Calu3 (cell line): ENCODE results near the gene FAM83D. TPM values are rescaled to one million over a fixed set of nuclear protein-coding genes. Genes with fewer than 3 reads are reported as not detected.

Experiments used
- BruUV-seq: library from RNA; stranded (reverse); fragments of 400-500 nt; replicated peaks from 2 replicates; lab custom pipeline; 2021; lab: Mats Ljungman, UMichigan
- CTCF ChIA-PET: fragments of 300-600 bp; sonication (Branson Sonifier 250); formaldehyde crosslinking; loops from one replicate; lab custom pipeline; 2022; ENCODE audit warnings: antibody characterized with exemption; lab: Charles Lee
- DNase-seq: peaks from one replicate; pipeline ENCODE4 v3.0.0; 2022
- H3K27ac Mint-ChIP-seq: one replicate; pipeline ENCODE4 v1.8.0; 2022; ENCODE audit warnings: mixed read lengths; ENCODE audit not compliant: unreplicated experiment
- H3K27me3 Mint-ChIP-seq: one replicate; pipeline ENCODE4 v1.8.0; 2022; ENCODE audit warnings: mixed read lengths; ENCODE audit not compliant: unreplicated experiment
- H3K36me3 Mint-ChIP-seq: one replicate; pipeline ENCODE4 v1.8.0; 2022; ENCODE audit warnings: mild to moderate bottlenecking, moderate library complexity, mixed read lengths; ENCODE audit not compliant: insufficient read depth, unreplicated experiment
- H3K4me1 Mint-ChIP-seq: one replicate; pipeline ENCODE4 v1.8.0; 2022; ENCODE audit warnings: mild to moderate bottlenecking, low read depth, mixed read lengths; ENCODE audit not compliant: unreplicated experiment
- H3K4me3 Mint-ChIP-seq: one replicate; pipeline ENCODE4 v1.8.0; 2022; ENCODE audit warnings: mild to moderate bottlenecking, low read depth, moderate library complexity, mixed read lengths; ENCODE audit not compliant: unreplicated experiment
- H3K9me3 Mint-ChIP-seq: one replicate; pipeline ENCODE4 v1.8.0; 2022; ENCODE audit warnings: low read depth, mixed read lengths; ENCODE audit not compliant: unreplicated experiment
- intact Hi-C: fragments of 100-400 bp; cut with micrococcal nuclease; formaldehyde crosslinking; loops from one replicate; pipeline ENCODE4 v1.10.0; 2022; ENCODE audit not compliant: unreplicated experiment
- total RNA-seq: library from RNA; stranded (reverse); gene quantifications from 2 replicates; pipeline ENCODE4 v1.2.3, GENCODE V29; 2022
- TF ChIP-seq, protein P1 (sequence below): fragments of 200-600 bp; IDR thresholded peaks from one replicate; pipeline ENCODE4 v1.8.0; 2022; ENCODE audit warnings: antibody characterized with exemption; ENCODE audit not compliant: unreplicated experiment

The FAM83D gene
- total RNA-seq, 1 experiment from 2014 or later: 84.0 TPM

DNA sequence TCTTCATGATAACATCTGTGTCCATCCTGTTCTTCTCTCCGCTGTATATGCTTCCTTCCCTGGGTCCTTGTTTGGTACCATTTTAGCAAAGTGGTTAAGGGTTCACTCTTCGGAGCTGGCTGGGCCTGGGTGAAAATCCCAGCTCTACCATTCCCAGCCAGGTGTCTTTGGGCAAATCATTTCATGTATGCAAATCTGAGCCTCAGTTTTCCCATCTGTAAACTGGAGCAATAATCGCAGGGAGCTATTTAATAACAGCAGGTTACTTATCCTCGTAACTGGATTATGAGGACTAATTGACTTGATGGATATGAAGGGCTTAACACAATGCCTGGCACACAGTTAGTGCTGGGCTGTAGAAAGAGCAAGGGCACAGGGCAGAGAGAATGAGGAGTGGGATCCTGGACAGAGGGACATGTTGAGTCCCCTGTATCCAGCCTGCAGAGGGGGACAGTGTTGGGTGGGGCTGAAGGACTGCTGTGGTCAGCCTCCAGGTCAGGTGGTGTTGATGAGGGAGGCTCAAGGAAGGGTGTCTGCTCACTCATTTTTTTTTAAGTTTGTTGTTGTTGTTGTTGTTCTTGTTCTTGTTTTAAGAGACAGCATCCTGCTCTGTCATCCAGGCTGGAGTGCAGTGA lies 44.3 kb upstream of the FAM83D start:
- no peaks in the 10 kb centered on the region for H3K36me3 Mint-ChIP-seq
- H3K4me3 Mint-ChIP-seq: no peak overlapping the region
- DNase-seq: no peak
- H3K9me3 Mint-ChIP-seq: no peaks in the 10 kb centered on the region
- TF ChIP-seq, protein P1, sequence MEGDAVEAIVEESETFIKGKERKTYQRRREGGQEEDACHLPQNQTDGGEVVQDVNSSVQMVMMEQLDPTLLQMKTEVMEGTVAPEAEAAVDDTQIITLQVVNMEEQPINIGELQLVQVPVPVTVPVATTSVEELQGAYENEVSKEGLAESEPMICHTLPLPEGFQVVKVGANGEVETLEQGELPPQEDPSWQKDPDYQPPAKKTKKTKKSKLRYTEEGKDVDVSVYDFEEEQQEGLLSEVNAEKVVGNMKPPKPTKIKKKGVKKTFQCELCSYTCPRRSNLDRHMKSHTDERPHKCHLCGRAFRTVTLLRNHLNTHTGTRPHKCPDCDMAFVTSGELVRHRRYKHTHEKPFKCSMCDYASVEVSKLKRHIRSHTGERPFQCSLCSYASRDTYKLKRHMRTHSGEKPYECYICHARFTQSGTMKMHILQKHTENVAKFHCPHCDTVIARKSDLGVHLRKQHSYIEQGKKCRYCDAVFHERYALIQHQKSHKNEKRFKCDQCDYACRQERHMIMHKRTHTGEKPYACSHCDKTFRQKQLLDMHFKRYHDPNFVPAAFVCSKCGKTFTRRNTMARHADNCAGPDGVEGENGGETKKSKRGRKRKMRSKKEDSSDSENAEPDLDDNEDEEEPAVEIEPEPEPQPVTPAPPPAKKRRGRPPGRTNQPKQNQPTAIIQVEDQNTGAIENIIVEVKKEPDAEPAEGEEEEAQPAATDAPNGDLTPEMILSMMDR: no peak
- no TSS peak for BruUV-seq
- H3K4me1 Mint-ChIP-seq: no peaks in the 10 kb centered on the region
- peaks cover 66% of the 10 kb centered on the region for H3K27me3 Mint-ChIP-seq
- intact Hi-C loops: no loop called here
- CTCF ChIA-PET: interaction anchor here (0.6 to 0.8 kb wide), 3 partner anchors 11 to 125 kb away, joined by 3 read pairs; no protein-coding TSS in a partner anchor
- no peak overlapping the region for H3K27ac Mint-ChIP-seq

DNA sequence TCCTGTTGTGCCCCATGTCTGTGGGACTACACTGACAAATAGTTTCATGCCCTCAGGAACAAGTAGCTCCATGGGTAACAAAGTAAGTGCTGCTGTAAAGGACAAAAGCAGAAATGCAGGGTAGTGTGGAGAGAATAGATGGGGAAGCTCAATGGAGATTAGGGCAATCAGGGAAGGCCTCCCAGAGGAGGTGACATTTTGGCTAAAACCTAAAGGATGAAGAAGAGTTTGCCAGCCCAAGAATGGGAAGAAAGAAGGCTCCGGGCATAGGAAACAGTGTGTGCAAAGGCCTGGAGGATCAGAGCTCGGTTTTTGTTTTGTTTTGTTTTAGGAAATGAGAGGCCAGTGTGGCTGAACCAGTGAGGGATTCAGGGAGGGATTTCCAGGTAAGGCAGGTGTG lies 43.6 kb upstream of the FAM83D start:
- TF ChIP-seq, protein P1: no peak
- CTCF ChIA-PET: interaction anchor here (0.6 to 1.6 kb wide), 5 partner anchors 10 to 233 kb away, joined by 3 to 4 read pairs (median 3); no protein-coding TSS in a partner anchor
- Mint-ChIP-seq H3K4me1 (no peaks in the 10 kb centered on the region), H3K9me3 (no peaks in the 10 kb centered on the region), H3K4me3 (no peak overlapping the region), H3K27ac (no peak overlapping the region), H3K27me3 (peaks cover 72% of the 10 kb centered on the region), H3K36me3 (no peaks in the 10 kb centered on the region)
- intact Hi-C loops: no loop called here
- no peak for DNase-seq
- BruUV-seq: no TSS peak

DNA sequence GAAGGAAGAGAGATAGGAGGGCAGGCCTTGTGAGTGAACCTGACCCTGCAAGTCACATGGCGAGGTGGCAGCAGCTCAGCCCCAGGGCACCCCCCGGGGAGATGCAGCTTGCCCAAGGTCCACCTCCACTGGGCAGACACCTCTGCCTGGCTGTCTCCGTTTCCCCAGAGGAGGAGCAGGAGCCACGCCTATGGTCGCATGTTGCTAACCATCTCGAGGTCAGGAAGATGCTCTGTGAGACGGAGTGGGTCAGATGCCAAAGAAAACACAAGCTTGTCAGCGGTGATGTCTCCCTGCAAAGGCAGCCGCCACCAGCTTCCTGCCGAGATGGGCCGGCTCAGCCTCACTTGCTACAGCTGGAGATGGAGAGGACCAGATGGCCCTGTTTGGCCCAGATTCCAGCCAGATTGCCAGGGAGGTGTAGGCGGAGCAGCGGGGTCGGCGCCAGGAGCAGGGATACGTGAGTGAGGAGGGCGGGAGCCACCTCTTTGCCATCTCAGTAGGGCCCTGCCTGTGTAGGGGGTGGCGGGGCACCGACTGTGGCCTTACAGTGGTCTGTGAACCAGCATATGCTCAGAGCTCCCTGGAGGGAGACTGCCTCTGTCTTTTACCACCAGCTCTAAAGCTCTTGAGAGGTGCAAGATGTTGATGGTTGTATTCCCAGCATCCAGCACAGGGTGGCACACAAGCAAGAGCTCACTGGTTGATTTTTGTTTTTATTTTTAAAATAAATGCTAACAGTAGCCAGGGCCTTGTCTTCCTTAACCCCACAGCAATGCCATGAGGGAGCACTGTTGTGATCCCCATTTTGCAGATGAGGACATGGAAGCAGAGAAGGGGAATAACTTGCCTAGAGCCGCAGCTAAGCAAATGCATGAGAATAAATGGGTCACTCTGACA lies 42.9 kb upstream of the FAM83D start:
- no peaks in the 10 kb centered on the region for H3K36me3 Mint-ChIP-seq
- no peaks in the 10 kb centered on the region for H3K9me3 Mint-ChIP-seq
- no TSS peak for BruUV-seq
- intact Hi-C loops: no loop called here
- peaks cover 72% of the 10 kb centered on the region for H3K27me3 Mint-ChIP-seq
- DNase-seq: no peak
- TF ChIP-seq, protein P1: no peak
- CTCF ChIA-PET: interaction anchor here (0.5 to 1.6 kb wide), 5 partner anchors 10 to 234 kb away, joined by 3 to 4 read pairs (median 3); no protein-coding TSS in a partner anchor
- H3K27ac Mint-ChIP-seq: no peak overlapping the region
- no peak overlapping the region for H3K4me3 Mint-ChIP-seq
- H3K4me1 Mint-ChIP-seq: no peaks in the 10 kb centered on the region

DNA sequence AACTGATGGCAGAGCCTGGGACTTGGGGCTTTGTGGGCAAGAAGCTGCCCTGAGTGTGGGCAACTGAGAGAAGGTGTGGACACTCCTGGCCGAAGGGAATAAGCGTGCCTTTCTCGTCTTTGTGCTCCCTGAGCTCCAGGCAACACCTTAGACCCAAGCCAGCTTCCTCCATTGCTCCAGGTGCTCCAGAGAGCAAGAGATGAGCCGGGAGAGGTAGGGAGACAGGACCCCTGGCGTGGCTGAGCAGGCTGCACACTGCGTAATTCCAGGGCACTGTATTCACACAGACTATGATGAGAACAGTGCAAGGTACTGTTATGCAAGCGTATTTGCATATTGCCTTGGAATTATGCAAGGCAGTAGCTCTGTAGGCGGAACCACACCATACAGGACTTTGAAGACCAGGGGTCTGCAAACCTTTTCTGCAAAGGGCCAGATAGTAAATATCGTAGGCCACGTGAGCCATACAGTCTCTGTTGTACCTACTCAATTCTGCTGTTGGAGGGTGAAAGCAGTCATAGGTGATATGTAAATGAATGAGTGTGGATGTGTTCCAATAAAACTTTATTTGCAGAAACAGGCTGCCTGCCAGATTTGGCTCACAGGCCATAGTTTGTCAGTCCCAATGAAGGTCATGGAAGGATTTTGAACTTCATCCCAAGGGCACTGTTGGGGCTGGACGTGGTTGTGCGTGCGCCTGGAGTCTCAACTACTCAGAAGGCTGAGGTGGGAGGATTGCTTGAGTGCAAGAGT lies 42.1 kb upstream of the FAM83D start:
- Mint-ChIP-seq H3K27ac (no peak overlapping the region), H3K27me3 (peaks cover 71% of the 10 kb centered on the region), H3K4me3 (no peak overlapping the region), H3K36me3 (no peaks in the 10 kb centered on the region), H3K9me3 (no peaks in the 10 kb centered on the region), H3K4me1 (no peaks in the 10 kb centered on the region)
- CTCF ChIA-PET: interaction anchor here (0.5 to 1.6 kb wide), 4 partner anchors 9 to 133 kb away, joined by 3 to 5 read pairs (median 4); no protein-coding TSS in a partner anchor
- TF ChIP-seq, protein P1: no peak
- intact Hi-C loops: no loop called here
- DNase-seq: no peak
- no TSS peak for BruUV-seq
